Mucosa of descending colon (tissue), 3 donors: ENCODE measurements around the gene LRRC8E. TPM values are rescaled to one million over a fixed set of nuclear protein-coding genes. Genes with fewer than 3 reads are reported as not detected.

Source experiments
- ATAC-seq: fragments of 200-7000 bp; cut with Tn5 transposase; one replicate; pipeline ENCODE4 v1.9.1; 2020; ENCODE audit warnings: mild to moderate bottlenecking, moderate library complexity
- DNase-seq, 3 donors: peaks; one replicate each; pipeline ENCODE4 v3.0.0-alpha.2; 2020
- H3K36me3 ChIP-seq: fragments of 200-600 bp; one replicate; pipeline ENCODE4 v1.8.0; 2021; ENCODE audit warnings: low read depth, mild to moderate bottlenecking
- H3K4me1 ChIP-seq: fragments of 200-600 bp; one replicate; pipeline ENCODE4 v1.8.0; 2021; ENCODE audit warnings: low read depth, mild to moderate bottlenecking
- H3K4me3 ChIP-seq: fragments of 200-600 bp; one replicate; pipeline ENCODE4 v1.8.0; 2021; ENCODE audit warnings: mild to moderate bottlenecking
- H3K9me3 ChIP-seq: fragments of 200-600 bp; one replicate; pipeline ENCODE4 v1.8.0; 2021; ENCODE audit warnings: mild to moderate bottlenecking
- CTCF ChIP-seq: fragments of 200-600 bp; IDR thresholded peaks from one replicate; pipeline ENCODE4 v1.8.0; 2022; ENCODE audit warnings: antibody characterized with exemption, mild to moderate bottlenecking
- intact Hi-C, 2 donors: fragments of 100-400 bp; cut with DNase I in 1 of 2; cut with micrococcal nuclease in 1 of 2; formaldehyde crosslinking; loops; one replicate each; pipeline versions ENCODE4 v1.11.0 to v1.11.1; 2022; cut with DNase I, micrococcal nuclease
- total RNA-seq, 3 donors: library from RNA; stranded (reverse); fragmentation: NEBNext Ultra II Directional in 2 of 3; extraction: Animal tissue kit (Norgen Biotek cat#: 25700) in 2 of 3; gene quantifications; one replicate each; pipeline versions ENCODE4 v1.2.1 to v1.2.4, GENCODE V29; 2021 to 2023
- donor health status: DM: no; HTN: no; CAD: no; lungs with moderate emphysema.
- donor health status: DM: no; HTN: no; CAD: no.
- donor health status: DM: no; HTN: yes; CAD: no.

LRRC8E gene
- total RNA-seq, 3 donors from 2014 or later: 0.32 to 1.5 (median 1.3) TPM

- DNase-seq (no peak), ATAC-seq (no peak)
- Histone ChIP-seq H3K36me3 (no peaks in the 10 kb centered on the region), H3K4me3 (no peak overlapping the region), H3K9me3 (no peaks in the 10 kb centered on the region), H3K4me1 (no peaks in the 10 kb centered on the region)
- intact Hi-C loops: no loop called here
- no peak for TF ChIP-seq CTCF
These were observed 40.6 kb upstream of the LRRC8E start for GRCh38 chr19:7847664-7848063.

GRCh38 chr19:7848779-7849457, 39.4 kb upstream of the LRRC8E start:
- intact Hi-C loops: no loop called here
- H3K9me3 ChIP-seq: no peaks in the 10 kb centered on the region
- DNase-seq: peak in 1 of 3 donors; percentile 46
- TF ChIP-seq CTCF: no peak
- H3K4me1 ChIP-seq: peaks cover 9% of the 10 kb centered on the region
- no peak for ATAC-seq
- H3K36me3 ChIP-seq: no peaks in the 10 kb centered on the region
- no peak overlapping the region for H3K4me3 ChIP-seq

- Histone ChIP-seq H3K36me3 (no peaks in the 10 kb centered on the region), H3K9me3 (no peaks in the 10 kb centered on the region), H3K4me3 (no peak overlapping the region), H3K4me1 (peaks cover 11% of the 10 kb centered on the region)
- intact Hi-C loops: no loop called here
- no peak for TF ChIP-seq CTCF
- ATAC-seq (no peak), DNase-seq (no peak)
These were observed 38.7 kb upstream of the LRRC8E start for GRCh38 chr19:7849631-7849999.

- Histone ChIP-seq H3K4me3 (no peak overlapping the region), H3K9me3 (no peaks in the 10 kb centered on the region), H3K4me1 (peaks cover 11% of the 10 kb centered on the region), H3K36me3 (no peaks in the 10 kb centered on the region)
- no peak for TF ChIP-seq CTCF
- peak; percentile 10 for ATAC-seq
- intact Hi-C loops: loop anchor here in 1 of 2 donors (10.0 kb wide), 1 partner anchor 55 kb away; the partner anchor contains the start of gene MAP2K7
- no peak for DNase-seq
These were observed 38.1 kb upstream of the LRRC8E start for GRCh38 chr19:7850000-7850813.

- intact Hi-C loops: loop anchor here in 1 of 2 donors (10.0 kb wide), 1 partner anchor 54 kb away; the partner anchor contains the start of gene MAP2K7
- no peak for TF ChIP-seq CTCF
- H3K4me3 ChIP-seq: no peak overlapping the region
- no peak for ATAC-seq
- DNase-seq: no peak
- no peaks in the 10 kb centered on the region for H3K9me3 ChIP-seq
- no peaks in the 10 kb centered on the region for H3K36me3 ChIP-seq
- H3K4me1 ChIP-seq: peaks cover 11% of the 10 kb centered on the region
These were observed 37.2 kb upstream of the LRRC8E start for GRCh38 chr19:7850945-7851622.
